HCT116 (cell line): ENCODE measurements around the gene MATR3.

Source experiments
- CEBPB ChIP-seq: IDR thresholded peaks from 2 replicates; pipeline ENCODE4 v1.6.1; 2012; ENCODE audit warnings: low read depth
- CTCF ChIP-seq, 3 experiments: fragments of 200-600 bp in 1 of 3; sonication (generic) in 1 of 3; IDR thresholded peaks in 2 of 3; conservative IDR thresholded peaks in 1 of 3; 2 replicates each; pipeline ENCODE4 v1.5.1; 2012 to 2017; ENCODE audit warnings: low read depth in 2 of 3, low read length in 2 of 3, antibody characterized with exemption in 1 of 3, borderline replicate concordance in 1 of 3, control low read depth in 1 of 3, mild to moderate bottlenecking in 1 of 3, mixed read lengths in 1 of 3, mixed run types in 1 of 3, moderate library complexity in 1 of 3; ENCODE audit not compliant: insufficient read depth in 1 of 3
- POLR2A ChIP-seq: IDR thresholded peaks from 2 replicates; pipeline ENCODE4 v1.7.0; 2011; ENCODE audit warnings: borderline replicate concordance; ENCODE audit not compliant: insufficient read depth, insufficient read length; ENCODE audit errors: extremely low read depth
- POLR2AphosphoS5 ChIP-seq: IDR thresholded peaks from 2 replicates; pipeline ENCODE4 v1.6.1; 2011; ENCODE audit warnings: mild to moderate bottlenecking, low read depth, low read length, moderate library complexity
- REST ChIP-seq: IDR thresholded peaks from 2 replicates; pipeline ENCODE4 v1.6.1; 2012; ENCODE audit warnings: low read depth
- SRF ChIP-seq: IDR thresholded peaks from 2 replicates; pipeline ENCODE4 v1.6.1; 2012; ENCODE audit warnings: low read depth
- YY1 ChIP-seq: IDR thresholded peaks from 2 replicates; pipeline ENCODE4 v1.6.1; 2011; ENCODE audit warnings: low read length, low read depth, moderate library complexity, mild to moderate bottlenecking; ENCODE audit not compliant: insufficient replicate concordance; ENCODE audit errors: extremely low read depth

GRCh38 chr5:139374909-139375308, 81.4 kb downstream of the MATR3 start:
- no peak for TF ChIP-seq CTCF (IDR thresholded peaks at IDR 0.05 in 2 of 3, conservative IDR thresholded peaks at IDR 0.05 in 1 of 3; ENCODE audit: borderline replicate concordance in 1 of 3, insufficient read depth in 1 of 3, low read depth in 2 of 3, low read length in 2 of 3)
- no peak for TF ChIP-seq CEBPB
- TF ChIP-seq REST, result no peak
- no peak for TF ChIP-seq POLR2A
- TF ChIP-seq SRF, result no peak
- TF ChIP-seq POLR2AphosphoS5, result no peak
- no peak for TF ChIP-seq YY1
